Astrocyte (in vitro differentiated cells and primary cell): Measurements from ENCODE around the gene NRP1.

Experiments
- CTCF ChIP-seq: IDR thresholded peaks from 2 replicates; pipeline ENCODE4 v1.5.1; 2011; ENCODE audit warnings: low read depth, mild to moderate bottlenecking, inconsistent platforms, low read length, moderate library complexity; ENCODE audit not compliant: insufficient read depth
- EZH2 ChIP-seq: IDR thresholded peaks from 2 replicates; pipeline ENCODE4 v1.6.1; 2012; ENCODE audit warnings: mild to moderate bottlenecking, low read length, inconsistent platforms; ENCODE audit not compliant: insufficient read depth

GRCh38 chr10:33236916-33237315 lies 97.6 kb downstream of the NRP1 start:
- TF ChIP-seq EZH2, result no peak
- no peak for TF ChIP-seq CTCF
